Glutamatergic neuron (in vitro differentiated cells): Measurements from ENCODE around the gene ANTXR1. TPM values are rescaled to one million over a fixed set of nuclear protein-coding genes. Genes with fewer than 3 reads are reported as not detected.

Experiments used
- DNase-seq: peaks from one replicate; pipeline ENCODE4 v3.0.0; 2022
- H3K27ac Mint-ChIP-seq: one replicate; pipeline ENCODE4 v1.8.0; 2020; ENCODE audit warnings: mild to moderate bottlenecking, mixed read lengths, inconsistent platforms; ENCODE audit not compliant: unreplicated experiment
- H3K27me3 Mint-ChIP-seq: one replicate; pipeline ENCODE4 v1.8.0; 2020; ENCODE audit warnings: mild to moderate bottlenecking, moderate library complexity, mixed read lengths, inconsistent platforms; ENCODE audit not compliant: unreplicated experiment
- H3K36me3 Mint-ChIP-seq: one replicate; pipeline ENCODE4 v1.8.0; 2020; ENCODE audit warnings: mild to moderate bottlenecking, mixed read lengths, inconsistent platforms; ENCODE audit not compliant: unreplicated experiment
- H3K4me1 Mint-ChIP-seq: one replicate; pipeline ENCODE4 v1.8.0; 2020; ENCODE audit warnings: mild to moderate bottlenecking, low read depth, mixed read lengths, inconsistent platforms; ENCODE audit not compliant: unreplicated experiment
- H3K4me3 Mint-ChIP-seq: one replicate; pipeline ENCODE4 v1.8.0; 2020; ENCODE audit warnings: mild to moderate bottlenecking, mixed read lengths, inconsistent platforms; ENCODE audit not compliant: unreplicated experiment
- H3K9me3 Mint-ChIP-seq: one replicate; pipeline ENCODE4 v1.8.0; 2020; ENCODE audit warnings: mild to moderate bottlenecking, moderate library complexity, mixed read lengths, inconsistent platforms; ENCODE audit not compliant: unreplicated experiment
- CTCF ChIP-seq: fragments of 200-600 bp; sonication (generic); IDR thresholded peaks from one replicate; pipeline ENCODE4 v1.5.0; 2021; ENCODE audit not compliant: partially characterized antibody, unreplicated experiment
- total RNA-seq: library from RNA; stranded (reverse); fragmentation: NEBNext Ultra II Directional; extraction: Animal tissue kit (Norgen Biotek cat#: 25700); gene quantifications from one replicate; pipeline ENCODE4 v1.2.1, GENCODE V29; 2021; ENCODE audit not compliant: unreplicated experiment

Gene ANTXR1
- total RNA-seq, 1 donor from 2014 or later = 26.7 TPM

GRCh38 chr2:69216535-69217332, 203.8 kb downstream of the ANTXR1 start:
- no peaks in the 10 kb centered on the region for H3K9me3 Mint-ChIP-seq
- H3K27ac Mint-ChIP-seq = no peak overlapping the region
- DNase-seq = no peak
- peaks cover 5% of the 10 kb centered on the region for H3K4me1 Mint-ChIP-seq
- H3K4me3 Mint-ChIP-seq = no peak overlapping the region
- H3K27me3 Mint-ChIP-seq = peaks cover 2% of the 10 kb centered on the region
- TF ChIP-seq CTCF = no peak
- H3K36me3 Mint-ChIP-seq = no peaks in the 10 kb centered on the region

DNA sequence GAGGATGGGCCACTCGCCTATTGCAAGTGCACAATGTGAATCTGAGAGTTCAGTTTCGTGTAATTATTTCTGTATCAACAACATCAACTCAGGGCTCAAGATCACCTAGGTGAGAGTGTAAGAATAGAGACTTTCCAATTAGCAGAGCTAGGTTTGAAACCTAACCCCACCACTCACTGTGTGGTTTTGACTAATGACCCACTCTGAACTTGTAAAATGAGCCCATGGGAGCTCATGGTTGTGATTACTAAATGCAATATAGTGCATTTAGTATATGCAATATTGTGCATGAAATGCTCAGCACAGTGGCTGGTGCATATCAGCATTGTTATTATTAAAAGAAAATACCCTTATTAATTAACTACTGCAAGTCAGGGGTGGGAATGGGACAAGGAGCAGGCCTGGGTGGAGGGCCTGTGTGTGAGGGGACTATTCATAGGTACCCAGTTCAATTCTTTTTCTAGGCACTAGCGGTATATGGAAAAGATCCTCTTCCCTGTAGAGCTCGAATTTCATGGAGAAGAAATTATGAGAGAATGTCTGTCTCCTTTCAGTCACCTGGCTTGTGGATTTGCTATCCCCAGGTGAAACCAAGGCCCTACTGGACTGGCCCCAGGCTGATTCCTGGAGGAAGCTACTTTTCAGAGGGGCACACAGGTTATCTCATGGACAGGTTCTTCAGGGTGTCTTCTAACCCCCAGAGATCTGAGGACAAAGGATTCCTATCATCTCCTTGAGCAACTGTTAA, 204.5 kb downstream of the ANTXR1 start:
- TF ChIP-seq CTCF = no peak
- DNase-seq = no peak
- H3K9me3 Mint-ChIP-seq = no peaks in the 10 kb centered on the region
- H3K4me1 Mint-ChIP-seq = peaks cover 10% of the 10 kb centered on the region
- no peak overlapping the region for H3K27ac Mint-ChIP-seq
- H3K4me3 Mint-ChIP-seq = no peak overlapping the region
- H3K27me3 Mint-ChIP-seq = peaks cover 2% of the 10 kb centered on the region
- no peaks in the 10 kb centered on the region for H3K36me3 Mint-ChIP-seq

GRCh38 chr2:69221512-69221911, 208.5 kb downstream of the ANTXR1 start:
- Mint-ChIP-seq H3K27ac (no peak overlapping the region), H3K4me3 (no peak overlapping the region), H3K9me3 (no peaks in the 10 kb centered on the region), H3K27me3 (peaks cover 2% of the 10 kb centered on the region), H3K36me3 (no peaks in the 10 kb centered on the region), H3K4me1 (peaks cover 9% of the 10 kb centered on the region)
- no peak for DNase-seq
- no peak for TF ChIP-seq CTCF

GRCh38 chr2:69221960-69222751, 209.2 kb downstream of the ANTXR1 start:
- H3K4me3 Mint-ChIP-seq = no peak overlapping the region
- DNase-seq = no peak

More at GRCh38 chr2:69221960-69222751, 209.2 kb downstream of the ANTXR1 start:
- TF ChIP-seq CTCF = no peak
- peaks cover 6% of the 10 kb centered on the region for H3K4me1 Mint-ChIP-seq
- H3K36me3 Mint-ChIP-seq = no peaks in the 10 kb centered on the region
- no peaks in the 10 kb centered on the region for H3K9me3 Mint-ChIP-seq
- H3K27me3 Mint-ChIP-seq = peaks cover 2% of the 10 kb centered on the region
- no peak overlapping the region for H3K27ac Mint-ChIP-seq
